Measurements from ENCODE around the gene RAI1.
A peak's percentile ranks its signal among the peaks of the same experiment; 100 is the strongest.

Gene RAI1

GRCh38 chr17:17853811-17854447 is 172.7 kb downstream of the RAI1 start:
- no peak for TF ChIP-seq CTCF (IDR thresholded peaks at IDR 0.05; ENCODE audit: low read depth, low read length)
- no peak overlapping the region for H3K4me3 ChIP-seq (ENCODE audit: low read depth, low read length)

GRCh38 chr17:17855976-17856375 is 174.7 kb downstream of the RAI1 start:
- TF ChIP-seq CTCF (IDR thresholded peaks at IDR 0.05; ENCODE audit: low read depth, low read length): no peak
- H3K4me3 ChIP-seq (ENCODE audit: low read depth, low read length): no peak overlapping the region

GRCh38 chr17:17856386-17856785 is 175.1 kb downstream of the RAI1 start:
- H3K4me3 ChIP-seq (ENCODE audit: low read depth, low read length): no peak overlapping the region
- TF ChIP-seq CTCF (IDR thresholded peaks at IDR 0.05; ENCODE audit: low read depth, low read length): no peak

GRCh38 chr17:17857496-17857895 is 176.2 kb downstream of the RAI1 start:
- no peak for TF ChIP-seq CTCF (IDR thresholded peaks at IDR 0.05; ENCODE audit: low read depth, low read length)
- no peak overlapping the region for H3K4me3 ChIP-seq (ENCODE audit: low read depth, low read length)

- peak; percentile 98 for TF ChIP-seq CTCF (IDR thresholded peaks at IDR 0.05; ENCODE audit: low read depth, low read length)
Observed at GRCh38 chr17:17859909-17860765, 178.9 kb downstream of the RAI1 start.

GRCh38 chr17:17860766-17861107 is 179.5 kb downstream of the RAI1 start:
- no peak overlapping the region for H3K4me3 ChIP-seq (ENCODE audit: low read depth, low read length)
- TF ChIP-seq CTCF (IDR thresholded peaks at IDR 0.05; ENCODE audit: low read depth, low read length): no peak

More at GRCh38 chr17:17859909-17860765, 178.9 kb downstream of the RAI1 start:
- no peak overlapping the region for H3K4me3 ChIP-seq (ENCODE audit: low read depth, low read length)
